ENCODE data around the gene TNFSF11.
"Not testable (repeated sequence)": the region's sequence is repeated elsewhere in the genome, so short reads cannot be mapped to it uniquely, and the experiment has no call there.

TNFSF11 gene

GRCh38 chr13:42559573-42560218 is 14.3 kb upstream of the TNFSF11 start:
- in situ Hi-C loops (cut with MboI; ENCODE audit: low sequenced_read_pairs) = not testable (repeated sequence)

DNA sequence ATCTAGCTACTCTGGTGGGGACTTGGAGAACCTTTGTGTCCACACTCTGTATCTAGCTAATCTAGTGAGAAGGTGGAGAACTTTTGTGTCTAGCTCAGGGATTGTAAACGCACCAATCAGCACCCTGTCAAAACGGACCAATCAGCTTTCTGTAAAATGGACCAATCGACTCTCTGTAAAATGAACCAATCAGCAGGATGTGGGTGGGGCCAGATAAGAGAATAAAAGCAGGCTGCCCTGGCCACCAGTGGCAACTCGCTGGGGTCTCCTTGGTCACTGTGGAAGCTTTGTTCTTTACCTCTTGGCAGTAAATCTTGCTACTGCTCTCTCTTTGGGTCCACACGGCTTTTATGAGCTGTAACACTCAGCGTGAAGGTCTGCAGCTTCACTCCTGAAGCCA is 13.6 kb upstream of the TNFSF11 start:
- in situ Hi-C loops (cut with MboI; ENCODE audit: low sequenced_read_pairs) = not testable (repeated sequence)

DNA sequence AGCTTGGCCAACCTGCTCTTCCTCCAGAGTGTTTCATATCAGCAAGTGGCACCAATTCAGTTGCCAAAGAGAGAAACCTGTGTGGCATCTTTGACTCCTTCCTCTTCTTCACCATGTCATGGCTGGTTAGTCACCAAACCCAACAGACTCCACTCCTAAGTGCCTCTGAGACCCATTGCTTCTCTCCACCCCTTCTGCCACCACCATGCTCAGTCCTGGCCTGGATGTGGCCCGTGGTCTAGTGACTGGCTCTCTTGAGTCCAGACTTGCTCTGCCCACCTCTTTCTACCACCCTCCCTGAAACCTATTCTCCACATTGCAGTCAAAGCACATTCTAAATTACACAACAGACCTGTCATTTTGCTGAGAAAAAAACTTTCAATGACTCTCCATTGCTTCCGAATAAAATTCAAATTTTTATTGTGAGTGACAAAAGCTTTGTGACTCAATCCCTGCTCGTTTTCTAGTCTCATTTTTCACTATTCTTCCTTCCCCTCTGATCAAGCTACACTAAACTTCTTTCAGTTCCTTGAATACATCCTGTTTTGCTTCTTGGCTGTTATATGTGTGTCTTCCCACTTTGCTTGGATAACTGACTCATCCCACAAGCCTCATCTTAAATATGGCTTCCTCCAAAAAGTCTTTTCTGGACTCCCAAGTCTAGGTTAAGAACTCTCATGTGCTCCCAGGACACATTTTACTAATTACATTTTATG is 12.0 kb upstream of the TNFSF11 start:
- in situ Hi-C loops (cut with MboI; ENCODE audit: low sequenced_read_pairs) = no loop called here

DNA sequence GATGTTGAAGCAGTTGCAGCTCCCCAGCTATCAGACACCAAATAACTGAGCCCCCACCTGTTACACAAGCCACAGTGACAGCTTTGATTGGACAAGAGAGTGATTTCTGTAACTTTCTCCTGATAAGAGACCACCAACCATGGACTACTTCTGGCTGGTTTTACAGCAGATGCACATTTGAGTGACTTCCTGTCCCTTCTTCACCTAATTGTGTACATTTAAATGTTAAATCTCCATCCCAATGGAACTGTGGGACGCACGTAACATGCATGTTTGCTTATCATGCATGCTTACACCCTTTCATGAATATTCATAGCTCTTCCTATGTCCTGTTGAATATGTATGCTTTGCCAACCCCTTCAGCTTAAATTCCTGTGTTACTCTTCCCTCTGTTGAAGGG is 6.0 kb upstream of the TNFSF11 start:
- in situ Hi-C loops (cut with MboI; ENCODE audit: low sequenced_read_pairs) = no loop called here

DNA sequence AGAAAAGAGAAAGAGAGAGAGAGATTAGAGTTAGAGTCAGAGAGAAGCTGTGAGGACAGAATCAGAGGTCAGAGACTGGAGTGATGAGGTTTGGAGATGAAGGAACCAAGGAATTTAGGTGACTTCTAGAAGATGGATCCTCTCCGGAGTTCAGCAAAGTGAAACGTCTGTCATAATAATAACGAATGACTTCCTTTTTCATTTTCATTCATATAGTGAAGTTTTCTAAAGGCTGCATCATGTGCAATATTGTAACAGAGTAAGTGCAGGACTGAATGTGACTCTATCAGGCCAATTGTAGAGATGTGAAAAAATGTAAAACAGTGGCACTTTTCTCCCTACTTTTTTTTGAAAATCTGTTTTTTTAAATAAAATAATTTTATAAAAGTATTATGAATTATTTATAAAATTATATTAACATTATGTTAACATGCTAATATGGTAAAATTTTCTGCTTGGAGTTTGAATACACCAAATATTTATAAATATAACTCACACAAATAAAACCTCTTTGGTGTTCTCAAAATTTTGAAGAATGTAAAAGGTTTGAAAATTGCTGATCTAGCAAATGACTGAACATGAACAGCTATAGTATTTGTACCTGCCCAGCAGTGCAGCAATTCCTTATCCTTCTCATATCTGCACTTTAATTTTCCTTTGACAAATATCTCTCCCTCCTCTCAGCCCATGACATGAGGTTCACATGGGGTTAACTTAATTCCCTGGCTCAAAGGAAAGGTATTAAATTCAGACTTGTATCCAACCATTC is 4.2 kb upstream of the TNFSF11 start:
- in situ Hi-C loops (cut with MboI; ENCODE audit: low sequenced_read_pairs) = no loop called here

GRCh38 chr13:42571895-42572294 is 2.1 kb upstream of the TNFSF11 start:
- in situ Hi-C loops (cut with MboI; ENCODE audit: low sequenced_read_pairs) = no loop called here

DNA sequence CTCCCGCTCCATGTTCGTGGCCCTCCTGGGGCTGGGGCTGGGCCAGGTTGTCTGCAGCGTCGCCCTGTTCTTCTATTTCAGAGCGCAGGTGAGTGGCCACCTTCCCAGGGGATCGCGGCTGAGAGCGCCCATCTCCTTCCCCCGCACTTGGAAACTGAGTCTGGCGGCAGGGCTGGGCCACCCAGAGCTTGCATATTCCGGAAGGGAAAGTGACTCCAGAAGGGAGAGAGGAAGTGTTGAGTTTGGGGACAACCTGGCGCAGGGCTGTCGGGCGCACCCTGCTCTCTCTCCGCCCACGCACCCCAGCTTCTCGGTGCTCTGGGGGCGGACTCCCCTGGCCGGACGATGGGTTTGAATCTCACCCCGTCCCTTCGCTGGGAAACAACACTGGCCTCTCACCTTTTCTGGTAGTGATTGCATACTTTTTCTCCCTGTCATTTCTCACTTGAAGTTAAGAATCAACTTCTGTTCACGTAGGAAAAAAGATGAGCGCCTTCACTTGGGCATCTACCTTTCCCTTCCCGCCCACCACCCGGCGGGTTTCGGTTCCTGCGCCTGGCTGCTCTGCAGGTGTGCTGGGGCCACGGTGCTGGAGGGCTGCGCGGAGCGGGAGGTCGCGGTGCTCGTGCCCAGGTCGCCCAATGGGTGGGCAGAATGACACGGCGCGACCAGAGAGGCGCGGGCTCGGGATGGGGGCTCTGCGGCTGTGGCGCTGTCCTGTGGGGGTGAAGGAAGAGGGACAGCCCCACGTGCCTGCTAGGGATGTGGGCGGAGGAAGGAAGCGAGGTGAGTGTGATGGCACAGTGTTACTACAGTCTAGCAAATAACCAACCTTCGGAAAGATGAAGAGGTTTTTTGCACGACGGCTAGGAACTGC is 721 bp downstream of the TNFSF11 start:
- in situ Hi-C loops (cut with MboI; ENCODE audit: low sequenced_read_pairs) = no loop called here

GRCh38 chr13:42575938-42576337 is 2.0 kb downstream of the TNFSF11 start:
- in situ Hi-C loops (cut with MboI; ENCODE audit: low sequenced_read_pairs) = no loop called here

- in situ Hi-C loops (cut with MboI; ENCODE audit: low sequenced_read_pairs) = no loop called here
Observed at GRCh38 chr13:42577538-42577937, 3.6 kb downstream of the TNFSF11 start.

GRCh38 chr13:42580644-42581043 is 6.7 kb downstream of the TNFSF11 start:
- in situ Hi-C loops (cut with MboI; ENCODE audit: low sequenced_read_pairs) = no loop called here

- in situ Hi-C loops (cut with MboI; ENCODE audit: low sequenced_read_pairs) = no loop called here
Observed at GRCh38 chr13:42581427-42581826, 7.5 kb downstream of the TNFSF11 start.

DNA sequence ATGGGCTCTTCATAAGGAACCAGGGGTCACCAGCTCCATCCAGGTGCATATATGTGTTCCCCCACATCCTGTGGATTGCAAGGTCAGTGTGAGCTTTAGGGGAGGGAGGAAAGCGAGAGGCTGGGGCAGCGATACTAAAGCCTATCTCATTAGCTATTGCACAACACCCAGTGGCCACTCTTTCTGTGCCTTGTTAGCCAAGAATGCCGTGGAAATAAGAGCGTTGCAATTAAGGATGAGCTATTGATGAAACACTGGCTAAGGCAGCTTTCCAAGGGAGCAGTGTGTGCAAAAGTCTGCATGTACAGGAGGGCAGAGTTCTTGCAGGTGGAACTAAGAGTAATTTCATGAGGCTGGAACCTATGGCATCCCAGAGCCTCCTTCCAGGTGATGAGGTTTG is 17.6 kb downstream of the TNFSF11 start:
- in situ Hi-C loops (cut with MboI; ENCODE audit: low sequenced_read_pairs) = no loop called here

GRCh38 chr13:42592915-42593900 is 19.3 kb downstream of the TNFSF11 start:
- in situ Hi-C loops (cut with MboI; ENCODE audit: low sequenced_read_pairs) = no loop called here

DNA sequence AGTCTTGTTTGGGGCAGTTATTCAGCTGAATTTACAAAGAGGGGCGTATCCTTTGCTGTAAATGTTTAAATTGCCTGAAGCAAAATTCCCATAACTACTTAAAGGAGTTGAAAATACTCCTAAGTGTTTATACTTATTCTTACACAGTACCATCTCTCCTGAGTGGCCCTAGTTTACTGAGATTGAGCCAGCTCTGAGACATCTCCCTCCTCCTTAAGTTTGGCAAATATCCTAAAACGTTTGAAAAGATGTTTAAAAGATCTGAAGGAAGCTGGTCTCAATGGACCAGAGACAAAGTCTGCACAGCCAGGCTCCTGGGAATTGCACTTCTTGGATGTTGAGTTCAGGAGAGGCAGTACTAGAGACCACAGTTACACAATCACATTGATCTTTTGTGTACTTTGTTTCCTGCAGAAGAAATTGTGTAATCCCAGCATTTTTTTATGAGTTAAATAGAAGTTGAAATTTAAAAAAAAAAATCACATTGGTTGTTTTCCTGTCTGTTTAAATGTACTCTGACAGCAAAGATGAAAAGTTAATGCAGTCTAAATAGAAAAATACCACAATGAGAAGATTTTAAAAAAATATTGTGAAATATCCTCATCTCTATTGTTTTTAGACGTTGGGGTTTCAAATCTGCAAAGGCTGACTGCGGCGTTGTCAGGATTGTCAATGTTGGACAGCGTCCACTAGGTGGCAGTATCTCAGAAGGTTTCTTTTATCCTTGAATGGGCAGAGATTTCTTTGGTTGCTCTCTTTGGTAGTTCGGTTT is 20.7 kb downstream of the TNFSF11 start:
- in situ Hi-C loops (cut with MboI; ENCODE audit: low sequenced_read_pairs) = no loop called here

DNA sequence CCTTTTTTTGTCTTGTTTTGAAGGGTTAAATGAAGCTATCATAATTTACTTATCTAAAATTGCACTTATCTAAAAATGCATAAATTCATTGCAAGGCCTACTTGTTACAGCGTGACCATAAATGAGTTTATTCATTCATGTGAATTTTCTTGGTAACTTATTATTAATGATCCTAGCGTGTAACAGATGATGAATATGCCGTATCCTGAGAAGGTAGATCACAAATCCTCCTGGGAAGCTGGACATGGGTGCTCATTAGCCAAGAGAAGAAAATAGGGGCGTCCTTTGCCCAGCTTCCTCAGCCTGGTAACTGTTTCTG is 21.3 kb downstream of the TNFSF11 start:
- in situ Hi-C loops (cut with MboI; ENCODE audit: low sequenced_read_pairs) = no loop called here

- in situ Hi-C loops (cut with MboI; ENCODE audit: low sequenced_read_pairs) = no loop called here
Observed at GRCh38 chr13:42597505-42597904, 23.6 kb downstream of the TNFSF11 start.

DNA sequence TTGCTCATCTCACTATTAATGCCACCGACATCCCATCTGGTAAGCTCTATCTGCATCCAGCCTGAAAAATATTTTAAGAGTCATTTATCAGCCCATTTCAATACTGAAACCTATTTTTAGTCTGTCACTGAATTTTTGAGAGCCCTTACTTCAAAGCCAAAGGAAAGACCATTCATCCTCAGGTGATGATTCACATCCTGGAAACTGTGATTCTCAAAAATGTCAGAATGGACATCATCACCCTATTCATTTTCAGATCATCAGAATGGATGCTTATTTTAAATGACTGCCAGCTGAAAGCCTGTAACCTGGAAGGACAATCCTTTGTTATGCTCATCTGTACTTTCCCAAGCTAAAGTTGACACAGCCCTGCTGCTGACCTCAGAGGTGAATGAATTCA is 27.0 kb downstream of the TNFSF11 start:
- in situ Hi-C loops (cut with MboI; ENCODE audit: low sequenced_read_pairs) = no loop called here

DNA sequence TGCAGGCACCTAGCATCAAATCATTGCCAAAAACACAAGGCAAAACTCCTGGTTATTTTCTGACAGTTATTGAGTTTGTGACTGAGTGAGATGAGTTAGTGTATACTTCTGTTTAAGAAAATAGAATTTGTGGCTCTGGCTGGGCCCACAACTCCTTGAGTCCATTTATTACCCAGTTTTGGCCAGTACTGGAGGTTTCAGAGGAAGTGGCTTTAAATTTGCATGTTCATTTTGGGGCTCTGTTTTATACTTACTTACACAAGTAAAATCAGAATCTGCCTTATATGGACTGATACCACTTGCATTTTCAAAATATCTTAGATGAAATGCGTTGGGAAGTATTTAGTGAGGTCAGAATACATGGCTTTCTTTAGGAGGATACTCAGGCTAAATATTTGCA is 29.0 kb downstream of the TNFSF11 start:
- in situ Hi-C loops (cut with MboI; ENCODE audit: low sequenced_read_pairs) = no loop called here

GRCh38 chr13:42603571-42603970 is 29.6 kb downstream of the TNFSF11 start:
- in situ Hi-C loops (cut with MboI; ENCODE audit: low sequenced_read_pairs) = no loop called here
